ENCODE measurements around the gene TRMT6.

DNA sequence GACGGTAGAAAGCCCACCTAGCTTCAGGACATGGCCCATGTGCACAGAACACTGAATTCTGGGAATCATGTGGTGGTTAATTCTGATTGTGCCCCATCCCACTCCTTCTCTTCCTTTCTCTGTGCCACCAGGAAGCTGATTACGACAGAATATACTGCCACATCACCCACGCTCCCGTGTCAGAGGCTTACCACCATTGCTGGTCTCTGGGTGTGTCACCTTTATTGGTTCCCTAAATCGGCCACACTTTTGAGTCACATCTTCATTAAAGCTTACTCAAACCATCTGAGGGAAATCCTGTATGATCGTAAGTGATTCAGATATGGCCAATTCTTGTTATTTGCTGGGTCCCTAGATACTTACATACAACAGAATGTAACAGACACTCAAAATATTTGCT lies 3.1 kb downstream of the TRMT6 start:
- TF ChIP-seq, protein P1, sequence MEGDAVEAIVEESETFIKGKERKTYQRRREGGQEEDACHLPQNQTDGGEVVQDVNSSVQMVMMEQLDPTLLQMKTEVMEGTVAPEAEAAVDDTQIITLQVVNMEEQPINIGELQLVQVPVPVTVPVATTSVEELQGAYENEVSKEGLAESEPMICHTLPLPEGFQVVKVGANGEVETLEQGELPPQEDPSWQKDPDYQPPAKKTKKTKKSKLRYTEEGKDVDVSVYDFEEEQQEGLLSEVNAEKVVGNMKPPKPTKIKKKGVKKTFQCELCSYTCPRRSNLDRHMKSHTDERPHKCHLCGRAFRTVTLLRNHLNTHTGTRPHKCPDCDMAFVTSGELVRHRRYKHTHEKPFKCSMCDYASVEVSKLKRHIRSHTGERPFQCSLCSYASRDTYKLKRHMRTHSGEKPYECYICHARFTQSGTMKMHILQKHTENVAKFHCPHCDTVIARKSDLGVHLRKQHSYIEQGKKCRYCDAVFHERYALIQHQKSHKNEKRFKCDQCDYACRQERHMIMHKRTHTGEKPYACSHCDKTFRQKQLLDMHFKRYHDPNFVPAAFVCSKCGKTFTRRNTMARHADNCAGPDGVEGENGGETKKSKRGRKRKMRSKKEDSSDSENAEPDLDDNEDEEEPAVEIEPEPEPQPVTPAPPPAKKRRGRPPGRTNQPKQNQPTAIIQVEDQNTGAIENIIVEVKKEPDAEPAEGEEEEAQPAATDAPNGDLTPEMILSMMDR (IDR thresholded peaks at IDR 0.05), result no peak
- no peak for TF ChIP-seq POLR2A (IDR thresholded peaks at IDR 0.05)
